HEK293T (cell line): ENCODE data around the gene NRXN2.

ENCODE experiments used
- BHLHE40 ChIP-seq: fragments of 450-650 bp; IDR thresholded peaks from 2 replicates; pipeline ENCODE4 v1.6.1; 2016; ENCODE audit warnings: mild to moderate bottlenecking, moderate library complexity, borderline replicate concordance
- CTBP1 ChIP-seq: fragments of 450-650 bp; IDR thresholded peaks from 2 replicates; pipeline ENCODE4 v1.6.1; 2016; ENCODE audit warnings: borderline replicate concordance
- ELF4 ChIP-seq: fragments of 450-650 bp; IDR thresholded peaks from 2 replicates; pipeline ENCODE4 v1.6.1; 2017; ENCODE audit warnings: antibody characterized with exemption
- FOXA1 ChIP-seq: fragments of 450-650 bp; IDR thresholded peaks from 2 replicates; pipeline ENCODE4 v1.6.1; 2016; ENCODE audit warnings: mild to moderate bottlenecking
- FOXM1 ChIP-seq: fragments of 450-650 bp; IDR thresholded peaks from 2 replicates; pipeline ENCODE4 v1.6.1; 2017; ENCODE audit warnings: mild to moderate bottlenecking, borderline replicate concordance
- L3MBTL2 ChIP-seq: fragments of 450-650 bp; conservative IDR thresholded peaks from 2 replicates; pipeline ENCODE4 v1.6.1; 2016; ENCODE audit warnings: mild to moderate bottlenecking
- LEF1 ChIP-seq: fragments of 450-650 bp; IDR thresholded peaks from 2 replicates; pipeline ENCODE4 v1.6.1; 2017; ENCODE audit warnings: mild to moderate bottlenecking, borderline replicate concordance
- SP1 ChIP-seq: fragments of 450-650 bp; IDR thresholded peaks from 2 replicates; pipeline ENCODE4 v1.6.1; 2017
- SUZ12 ChIP-seq: fragments of 450-650 bp; IDR thresholded peaks from 2 replicates; pipeline ENCODE4 v1.6.1; 2016; ENCODE audit warnings: mild to moderate bottlenecking
- TARDBP ChIP-seq: fragments of 450-650 bp; IDR thresholded peaks from 2 replicates; pipeline ENCODE4 v1.6.1; 2016

GRCh38 chr11:64716473-64717267 is 6.3 kb downstream of the NRXN2 start:
- TF ChIP-seq ELF4: no peak
- TF ChIP-seq TARDBP: no peak
- TF ChIP-seq BHLHE40: no peak
- no peak for TF ChIP-seq FOXM1
- TF ChIP-seq L3MBTL2: no peak
- no peak for TF ChIP-seq SP1
- TF ChIP-seq FOXA1: no peak
- TF ChIP-seq CTBP1: no peak
- no peak for TF ChIP-seq SUZ12
- TF ChIP-seq LEF1: no peak
